Heart left ventricle (tissue), 13 donors: ENCODE data around the gene PLXNA3.

ENCODE experiments used
- POLR2A ChIP-seq, 2 donors: fragments of 450-650 bp; IDR thresholded peaks; one replicate each; pipeline ENCODE4 v1.6.1; 2017; ENCODE audit warnings: antibody characterized with exemption in 2 of 2, mild to moderate bottlenecking in 2 of 2, moderate library complexity in 2 of 2
- TF ChIP-seq, protein P1 (sequence below), 12 donors: fragments of 200-600 bp; sonication (generic) in 4 of 12; IDR thresholded peaks; one replicate each; pipeline versions ENCODE4 v1.5.0 to v1.8.0; 2018 to 2022; ENCODE audit warnings: antibody characterized with exemption in 12 of 12, mild to moderate bottlenecking in 5 of 12
- donor health status: ischemic (EF 13 %, LVEDD 7.1; RV severe dilation, severe dysfunction).
- donor health status: DM: no; HTN: yes; CAD: no.
- donor health status: DM: no; HTN: no; CAD: no.
- donor health status: ischemic (EF 25% LVEDD 6.9; RV normal size, moderate dysfunction).
- donor health status: ischemic (EF 25% LVEDD 5.7; RV mildly dilated, moderate dysfunction).
- donor health status: ischemic (EF 35%, LVEDD 5.7; RV mildly dilated, moderate dysfunction).
- donor health status: nonischemic (EF 11% LVEDD 7.7; RV severe dilation, severe dysfunction).
- donor health status: DM: yes; HTN: yes; CAD: no.
- donor health status: PGD.
- donor health status: ischemic (EF 29% LVEDD 5.4; RV normal size, mild dysfunction).
- donor health status: nonischemic (EF 23%, LVEDD 6.1; RV moderate dilation, normal function).

DNA sequence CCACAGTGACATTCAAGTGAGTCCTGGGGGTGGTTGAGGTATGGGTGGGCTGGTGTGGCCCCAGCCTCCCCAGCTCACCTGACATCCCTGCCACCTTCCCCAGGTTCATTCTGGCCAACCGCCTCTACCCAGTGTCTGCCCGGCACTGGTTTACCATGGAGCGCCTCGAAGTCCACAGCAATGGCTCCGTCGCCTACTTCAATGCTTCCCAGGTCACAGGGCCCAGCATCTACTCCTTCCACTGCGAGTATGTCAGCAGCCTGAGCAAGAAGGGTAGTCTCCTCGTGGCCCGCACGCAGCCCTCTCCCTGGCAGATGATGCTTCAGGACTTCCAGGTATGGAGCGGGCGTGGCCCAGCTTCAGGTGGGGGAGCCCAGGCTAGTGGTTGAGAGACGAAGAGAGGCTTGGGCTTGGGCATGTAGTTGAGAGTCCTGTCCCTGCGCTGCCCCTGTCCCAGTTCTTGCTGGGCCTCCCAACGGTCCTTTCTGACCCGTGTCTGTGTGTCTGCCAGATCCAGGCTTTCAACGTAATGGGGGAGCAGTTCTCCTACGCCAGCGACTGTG is 22.8 kb upstream of the PLXNA3 start:
- TF ChIP-seq, protein P1, sequence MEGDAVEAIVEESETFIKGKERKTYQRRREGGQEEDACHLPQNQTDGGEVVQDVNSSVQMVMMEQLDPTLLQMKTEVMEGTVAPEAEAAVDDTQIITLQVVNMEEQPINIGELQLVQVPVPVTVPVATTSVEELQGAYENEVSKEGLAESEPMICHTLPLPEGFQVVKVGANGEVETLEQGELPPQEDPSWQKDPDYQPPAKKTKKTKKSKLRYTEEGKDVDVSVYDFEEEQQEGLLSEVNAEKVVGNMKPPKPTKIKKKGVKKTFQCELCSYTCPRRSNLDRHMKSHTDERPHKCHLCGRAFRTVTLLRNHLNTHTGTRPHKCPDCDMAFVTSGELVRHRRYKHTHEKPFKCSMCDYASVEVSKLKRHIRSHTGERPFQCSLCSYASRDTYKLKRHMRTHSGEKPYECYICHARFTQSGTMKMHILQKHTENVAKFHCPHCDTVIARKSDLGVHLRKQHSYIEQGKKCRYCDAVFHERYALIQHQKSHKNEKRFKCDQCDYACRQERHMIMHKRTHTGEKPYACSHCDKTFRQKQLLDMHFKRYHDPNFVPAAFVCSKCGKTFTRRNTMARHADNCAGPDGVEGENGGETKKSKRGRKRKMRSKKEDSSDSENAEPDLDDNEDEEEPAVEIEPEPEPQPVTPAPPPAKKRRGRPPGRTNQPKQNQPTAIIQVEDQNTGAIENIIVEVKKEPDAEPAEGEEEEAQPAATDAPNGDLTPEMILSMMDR (IDR thresholded peaks at IDR 0.05), result no peak
- no peak for TF ChIP-seq POLR2A (IDR thresholded peaks at IDR 0.05)
